ENCODE measurements around the gene ZGPAT.

GRCh38 chr20:63749597-63750508, 42.0 kb downstream of the ZGPAT start:
- TF ChIP-seq, protein P1, sequence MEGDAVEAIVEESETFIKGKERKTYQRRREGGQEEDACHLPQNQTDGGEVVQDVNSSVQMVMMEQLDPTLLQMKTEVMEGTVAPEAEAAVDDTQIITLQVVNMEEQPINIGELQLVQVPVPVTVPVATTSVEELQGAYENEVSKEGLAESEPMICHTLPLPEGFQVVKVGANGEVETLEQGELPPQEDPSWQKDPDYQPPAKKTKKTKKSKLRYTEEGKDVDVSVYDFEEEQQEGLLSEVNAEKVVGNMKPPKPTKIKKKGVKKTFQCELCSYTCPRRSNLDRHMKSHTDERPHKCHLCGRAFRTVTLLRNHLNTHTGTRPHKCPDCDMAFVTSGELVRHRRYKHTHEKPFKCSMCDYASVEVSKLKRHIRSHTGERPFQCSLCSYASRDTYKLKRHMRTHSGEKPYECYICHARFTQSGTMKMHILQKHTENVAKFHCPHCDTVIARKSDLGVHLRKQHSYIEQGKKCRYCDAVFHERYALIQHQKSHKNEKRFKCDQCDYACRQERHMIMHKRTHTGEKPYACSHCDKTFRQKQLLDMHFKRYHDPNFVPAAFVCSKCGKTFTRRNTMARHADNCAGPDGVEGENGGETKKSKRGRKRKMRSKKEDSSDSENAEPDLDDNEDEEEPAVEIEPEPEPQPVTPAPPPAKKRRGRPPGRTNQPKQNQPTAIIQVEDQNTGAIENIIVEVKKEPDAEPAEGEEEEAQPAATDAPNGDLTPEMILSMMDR (IDR thresholded peaks at IDR 0.05): no peak
- TF ChIP-seq POLR2A (IDR thresholded peaks at IDR 0.05): no peak
